H1 (cell line): ENCODE data around the gene FGF3. TPM values are rescaled to one million over a fixed set of nuclear protein-coding genes. Genes with fewer than 3 reads are reported as not detected.

Source experiments
- BCL11A ChIP-seq, 2 experiments: IDR thresholded peaks; one replicate each; pipeline ENCODE4 v1.6.1; 2011; ENCODE audit warnings: low read depth in 2 of 2, low read length in 2 of 2, mild to moderate bottlenecking in 2 of 2
- FOSL1 ChIP-seq: IDR thresholded peaks from 2 replicates; pipeline ENCODE4 v1.6.1; 2011; ENCODE audit warnings: mild to moderate bottlenecking, low read depth, low read length, moderate library complexity; ENCODE audit not compliant: insufficient read depth
- HDAC6 ChIP-seq: IDR thresholded peaks from one replicate; pipeline ENCODE4 v1.7.1; 2012; ENCODE audit warnings: low read depth, mild to moderate bottlenecking, inconsistent platforms, low read length, moderate library complexity
- MAX ChIP-seq: IDR thresholded peaks from 2 replicates; pipeline ENCODE4 v1.6.1; 2012; ENCODE audit warnings: inconsistent platforms
- SIRT6 ChIP-seq: IDR thresholded peaks from one replicate; pipeline ENCODE4 v1.7.1; 2012; ENCODE audit warnings: low read length, inconsistent platforms
- TBP ChIP-seq: IDR thresholded peaks from 2 replicates; pipeline ENCODE4 v1.6.1; 2011; ENCODE audit warnings: low read depth, low read length, improper control_type of control experiment
- polyA plus RNA-seq, 7 experiments: library from polyadenylated mRNA; depleted of rRNA in 3 of 7; stranded (reverse) in 5 of 7; unstranded in 2 of 7; fragments of >200 nt in 5 of 7; fragments of 200-250 nt in 2 of 7; gene quantifications; 1 replicate in 5 of 7; 2 replicates in 1 of 7; 4 replicates in 1 of 7; pipeline versions ENCODE4 v1.2.1 to v1.2.3, GENCODE V29; 2011 to 2013; ENCODE audit warnings: missing spikeins in 2 of 7, mixed read lengths in 2 of 7
- total RNA-seq: library from RNA; stranded (reverse); fragmentation: NEBNext Ultra II Directional; extraction: Animal tissue kit (Norgen Biotek cat#: 25700); gene quantifications from 2 replicates; pipeline ENCODE4 v1.2.1, GENCODE V29; 2021

Gene FGF3
- total and polyA plus RNA-seq, 2 of the 8 experiments (the other 6 are each of a cell fraction or from before 2014, with no cell fraction given), result not detected

GRCh38 chr11:69826773-69827172 lies 7.6 kb upstream of the FGF3 start (continued):
- no peak for TF ChIP-seq TBP
- no peak for TF ChIP-seq BCL11A (IDR thresholded peaks at IDR 0.05; ENCODE audit: low read depth in 2 of 2, low read length in 2 of 2)
- TF ChIP-seq MAX, result no peak
- no peak for TF ChIP-seq FOSL1
- TF ChIP-seq HDAC6, result no peak
- TF ChIP-seq SIRT6, result no peak
